ENCODE data around the gene STXBP5.

GRCh38 chr6:147209762-147210449 lies 5.7 kb downstream of the STXBP5 start:
- TF ChIP-seq CTCF (IDR thresholded peaks at IDR 0.05) (no peak), POLR2A (IDR thresholded peaks at IDR 0.05) (no peak)

Measured in body of pancreas (tissue), 4 donors.